Astrocyte of the spinal cord (primary cell): ENCODE results near the gene GPR65.

Source experiments
- DNase-seq: peaks from one replicate; pipeline ENCODE4 v3.0.0; 2011; ENCODE audit warnings: low read depth, low spot score
- H3K4me3 ChIP-seq: 2 replicates; pipeline ENCODE4 v1.5.1; 2011; ENCODE audit warnings: low read depth, mild to moderate bottlenecking, low read length, moderate library complexity
- in situ Hi-C: cut with HindIII; loops from 2 replicates; pipeline ENCODE4 v1.10.0; 2017; ENCODE audit warnings: low sequenced_read_pairs
- TF ChIP-seq, protein P1 (sequence below): IDR thresholded peaks from 2 replicates; pipeline ENCODE4 v1.5.1; 2012; ENCODE audit warnings: low read depth, mild to moderate bottlenecking, low read length, inconsistent platforms

The GPR65 gene

DNA sequence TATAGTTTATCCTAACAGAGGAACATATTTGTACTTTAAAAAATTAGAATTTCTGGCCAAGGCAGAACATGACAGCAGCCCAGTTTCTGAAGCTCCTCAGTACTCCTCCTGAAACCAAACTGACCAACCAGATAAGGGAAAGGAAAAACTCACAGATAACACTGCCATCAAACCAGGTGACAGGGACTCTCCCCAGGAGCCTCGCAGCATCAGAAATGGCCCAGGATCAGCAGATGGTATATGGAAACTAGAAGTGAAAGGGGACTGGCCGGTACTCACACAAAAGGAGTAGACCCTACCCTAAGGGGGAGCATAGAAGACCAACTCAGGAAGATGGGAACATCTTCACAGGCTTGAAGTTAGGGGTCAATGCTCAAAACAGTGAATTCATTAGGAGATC is 33.9 kb upstream of the GPR65 start:
- no peak for DNase-seq
- TF ChIP-seq, protein P1, sequence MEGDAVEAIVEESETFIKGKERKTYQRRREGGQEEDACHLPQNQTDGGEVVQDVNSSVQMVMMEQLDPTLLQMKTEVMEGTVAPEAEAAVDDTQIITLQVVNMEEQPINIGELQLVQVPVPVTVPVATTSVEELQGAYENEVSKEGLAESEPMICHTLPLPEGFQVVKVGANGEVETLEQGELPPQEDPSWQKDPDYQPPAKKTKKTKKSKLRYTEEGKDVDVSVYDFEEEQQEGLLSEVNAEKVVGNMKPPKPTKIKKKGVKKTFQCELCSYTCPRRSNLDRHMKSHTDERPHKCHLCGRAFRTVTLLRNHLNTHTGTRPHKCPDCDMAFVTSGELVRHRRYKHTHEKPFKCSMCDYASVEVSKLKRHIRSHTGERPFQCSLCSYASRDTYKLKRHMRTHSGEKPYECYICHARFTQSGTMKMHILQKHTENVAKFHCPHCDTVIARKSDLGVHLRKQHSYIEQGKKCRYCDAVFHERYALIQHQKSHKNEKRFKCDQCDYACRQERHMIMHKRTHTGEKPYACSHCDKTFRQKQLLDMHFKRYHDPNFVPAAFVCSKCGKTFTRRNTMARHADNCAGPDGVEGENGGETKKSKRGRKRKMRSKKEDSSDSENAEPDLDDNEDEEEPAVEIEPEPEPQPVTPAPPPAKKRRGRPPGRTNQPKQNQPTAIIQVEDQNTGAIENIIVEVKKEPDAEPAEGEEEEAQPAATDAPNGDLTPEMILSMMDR: no peak
- H3K4me3 ChIP-seq: no peak overlapping the region
- in situ Hi-C loops: no loop called here

DNA sequence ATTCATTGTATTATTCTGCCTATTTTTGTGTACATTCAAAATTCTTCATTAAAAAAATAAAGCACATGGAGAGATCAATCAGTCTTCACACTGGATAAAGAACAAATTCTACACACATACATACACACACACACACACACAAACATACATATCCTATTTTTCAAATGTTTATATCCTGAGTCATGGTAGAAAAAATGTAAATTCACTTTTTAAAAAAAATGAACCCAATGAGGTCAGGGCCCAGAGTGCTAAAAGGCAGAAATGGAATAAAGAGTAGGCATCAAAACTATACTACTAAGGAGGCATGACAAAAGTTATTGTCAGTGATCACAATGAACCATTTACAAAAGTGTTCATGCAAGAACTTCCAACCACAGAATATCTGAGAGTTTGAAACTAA is 29.3 kb upstream of the GPR65 start:
- TF ChIP-seq, protein P1: no peak
- no peak overlapping the region for H3K4me3 ChIP-seq
- in situ Hi-C loops: no loop called here
- peak; percentile 2 for DNase-seq

DNA sequence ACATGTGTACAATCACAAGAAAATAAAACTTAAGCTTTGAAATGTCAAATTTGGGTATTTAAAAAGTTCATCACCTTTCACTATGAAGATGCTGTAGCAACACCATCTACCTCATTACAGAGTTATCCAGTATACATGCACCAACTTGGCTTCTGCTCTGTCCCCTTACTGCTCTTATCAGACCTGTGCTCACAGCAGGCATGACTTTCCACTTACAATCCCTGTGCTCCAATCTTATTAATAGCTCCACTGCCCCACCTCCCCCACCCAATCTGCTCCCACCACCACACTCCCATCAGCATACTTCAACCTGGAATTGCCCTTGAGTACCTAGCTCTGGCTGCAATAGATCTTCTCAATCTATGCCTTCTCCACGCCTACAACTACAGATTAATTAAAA is 25.2 kb upstream of the GPR65 start:
- DNase-seq: no peak
- no peak overlapping the region for H3K4me3 ChIP-seq
- in situ Hi-C loops: no loop called here
- TF ChIP-seq, protein P1: no peak

DNA sequence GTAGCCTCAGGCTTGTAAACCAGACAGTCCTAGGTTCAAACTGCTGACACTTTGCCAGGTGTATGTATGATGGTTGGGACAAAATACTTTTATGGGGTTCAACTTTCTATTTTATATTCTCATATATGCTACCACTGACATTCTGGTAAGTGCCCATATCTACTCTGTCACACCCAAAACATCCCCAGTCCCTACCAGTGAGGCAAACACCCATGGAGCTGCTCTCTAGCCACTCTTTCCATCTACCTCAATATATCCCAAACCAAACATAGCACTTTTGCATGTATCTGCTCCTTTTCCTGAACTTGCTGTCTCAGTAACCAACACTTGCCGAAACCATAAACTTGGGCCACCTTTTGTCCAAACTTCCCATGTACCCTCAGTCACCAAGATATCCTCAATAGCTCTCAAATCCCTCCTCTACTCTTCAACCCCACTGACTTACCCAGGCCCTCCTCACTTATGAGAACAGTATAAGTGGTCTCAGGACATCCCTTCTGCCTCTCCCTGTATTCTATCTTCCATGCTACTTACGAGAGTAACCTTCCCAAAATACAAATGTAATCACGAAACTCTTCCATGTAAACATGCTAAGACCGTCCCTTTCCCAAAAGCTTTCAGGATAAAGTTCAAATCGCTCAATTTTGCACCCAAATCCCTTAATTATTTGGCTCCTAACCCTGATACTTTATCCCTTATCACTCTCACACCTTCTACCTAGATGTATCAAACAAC is 15.5 kb upstream of the GPR65 start:
- TF ChIP-seq, protein P1: no peak
- H3K4me3 ChIP-seq: no peak overlapping the region
- in situ Hi-C loops: no loop called here
- no peak for DNase-seq

DNA sequence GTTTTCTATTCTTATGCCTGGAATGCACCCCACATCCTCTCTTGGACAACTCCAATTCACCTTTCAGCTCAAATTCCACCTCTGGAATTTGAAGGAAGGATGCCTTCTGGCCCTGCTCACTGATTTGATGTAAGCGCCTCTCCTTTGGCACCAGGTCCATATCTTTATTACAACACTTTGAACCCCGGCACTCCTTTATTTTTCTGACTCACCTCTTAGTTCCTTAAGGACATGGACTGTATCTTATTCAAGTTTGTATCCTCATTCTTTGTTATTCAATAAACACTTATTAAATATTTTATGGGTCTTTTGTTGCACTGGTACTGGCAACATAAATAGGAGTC is 15.0 kb upstream of the GPR65 start:
- H3K4me3 ChIP-seq: no peak overlapping the region
- DNase-seq: no peak
- in situ Hi-C loops: no loop called here
- TF ChIP-seq, protein P1: no peak

DNA sequence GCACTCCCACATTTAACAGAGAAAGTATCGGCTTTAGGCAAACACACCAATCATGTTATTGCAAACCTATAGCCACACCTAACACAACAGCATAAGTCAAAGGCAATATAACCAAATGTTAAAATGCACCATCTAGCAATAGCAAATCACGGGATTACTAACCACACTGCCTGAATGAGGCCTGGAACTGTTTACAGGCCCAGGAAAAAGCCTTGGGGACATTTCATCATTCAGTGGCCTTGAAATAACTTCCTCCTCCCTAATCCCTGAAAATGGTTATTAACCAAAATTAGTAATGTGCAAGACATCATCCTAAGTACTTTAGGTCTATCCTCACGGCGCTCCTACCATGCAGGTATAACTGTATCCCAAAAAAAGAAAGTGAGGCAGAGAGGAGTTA is 14.3 kb upstream of the GPR65 start:
- DNase-seq: no peak
- in situ Hi-C loops: no loop called here

More for the DNA sequence above, 14.3 kb upstream of the GPR65 start:
- TF ChIP-seq, protein P1: no peak
- H3K4me3 ChIP-seq: no peak overlapping the region
